HG02943 (cell line): ENCODE measurements around the gene ZDHHC16.
"Not testable (repeated sequence)": the region's sequence is repeated elsewhere in the genome, so short reads cannot be mapped to it uniquely, and the experiment has no call there.

Source experiments
- ATAC-seq: cut with Tn5 transposase; IDR thresholded peaks from one replicate; pipeline ENCODE4 v1.9.1; 2021; ENCODE audit warnings: mild to moderate bottlenecking, low read depth, moderate library complexity; ENCODE audit not compliant: unreplicated experiment

Gene ZDHHC16

GRCh38 chr10:97445722-97446639 is at the start of gene ZDHHC16, which contains the start of gene EXOSC1:
Gene ZDHHC16 (plus strand): TSS chr10:97446175. CDS start chr10:97451676, 5,501 bp downstream.
Gene EXOSC1 (minus strand): TSS chr10:97446006. CDS start chr10:97445985, 21 bp downstream.
- ATAC-seq: peak; percentile 93

GRCh38 chr10:97399843-97400545 is 46.0 kb upstream of the ZDHHC16 start:
- no peak for ATAC-seq

- ATAC-seq: peak; percentile 95
These were observed 45.1 kb upstream of the ZDHHC16 start, which contains the start of gene RRP12 for GRCh38 chr10:97400665-97401454. Gene RRP12 (minus strand): TSS chr10:97401340. CDS start chr10:97401231, 109 bp downstream.

GRCh38 chr10:97401455-97401919 is 44.5 kb upstream of the ZDHHC16 start:
- ATAC-seq: no peak

- ATAC-seq: no peak
These were observed 41.9 kb upstream of the ZDHHC16 start for GRCh38 chr10:97404044-97404443.

GRCh38 chr10:97406064-97406463 is 39.9 kb upstream of the ZDHHC16 start:
- no peak for ATAC-seq

- ATAC-seq: not testable (repeated sequence)
These were observed 39.5 kb upstream of the ZDHHC16 start for GRCh38 chr10:97406483-97406882.

- ATAC-seq: peak; percentile 89
These were observed 38.6 kb upstream of the ZDHHC16 start for GRCh38 chr10:97407211-97407951.

GRCh38 chr10:97407952-97408248 is 38.1 kb upstream of the ZDHHC16 start:
- ATAC-seq: no peak

- no peak for ATAC-seq
These were observed 37.4 kb upstream of the ZDHHC16 start for GRCh38 chr10:97408496-97408992.

GRCh38 chr10:97411406-97411805 is 34.6 kb upstream of the ZDHHC16 start:
- ATAC-seq: no peak

GRCh38 chr10:97412891-97413304 is 33.1 kb upstream of the ZDHHC16 start:
- ATAC-seq: no peak

- ATAC-seq: no peak
These were observed 29.4 kb upstream of the ZDHHC16 start for GRCh38 chr10:97416565-97416964.

GRCh38 chr10:97423757-97424098 is 22.2 kb upstream of the ZDHHC16 start:
- not testable (repeated sequence) for ATAC-seq

- peak; percentile 79 for ATAC-seq
These were observed 19.8 kb upstream of the ZDHHC16 start, which contains the start of gene PGAM1 for GRCh38 chr10:97425964-97426775. Gene PGAM1 (plus strand): TSS chr10:97426191. CDS start chr10:97426308, 117 bp downstream.

GRCh38 chr10:97426776-97427570 is 19.0 kb upstream of the ZDHHC16 start:
- no peak for ATAC-seq

GRCh38 chr10:97427571-97428179 is 18.3 kb upstream of the ZDHHC16 start:
- no peak for ATAC-seq

- no peak for ATAC-seq
These were observed 17.4 kb upstream of the ZDHHC16 start for GRCh38 chr10:97428572-97428981.
